Peyer's patch (tissue), 4 donors: ENCODE data around the gene OR10T2. TPM values are rescaled to one million over a fixed set of nuclear protein-coding genes. Genes with fewer than 3 reads are reported as not detected.
"Not testable (repeated sequence)": the region's sequence is repeated elsewhere in the genome, so short reads cannot be mapped to it uniquely, and the experiment has no call there.

Experiments used
- DNase-seq, 3 donors: peaks; one replicate each; pipeline ENCODE4 v3.0.0-alpha.2; 2017 to 2019
- H3K27ac ChIP-seq, 4 donors: fragments of 200-600 bp; sonication (generic); one replicate each; pipeline ENCODE4 v1.5.1; 2016 to 2019
- H3K27me3 ChIP-seq, 2 donors: fragments of 200-600 bp; sonication (generic); one replicate each; pipeline ENCODE4 v1.5.1; 2019
- H3K36me3 ChIP-seq, 3 donors: fragments of 200-600 bp; sonication (generic); one replicate each; pipeline ENCODE4 v1.5.1; 2016 to 2019
- H3K4me1 ChIP-seq, 4 donors: fragments of 200-600 bp; sonication (generic); one replicate each; pipeline ENCODE4 v1.5.1; 2016 to 2019
- H3K4me3 ChIP-seq, 4 donors: fragments of 200-600 bp; sonication (generic); 1 replicate in 3 of 4; 2 replicates in 1 of 4; pipeline ENCODE4 v1.5.1; 2016 to 2019; ENCODE audit warnings: mild to moderate bottlenecking in 1 of 4
- H3K9me3 ChIP-seq, 4 donors: fragments of 200-600 bp; sonication (generic); one replicate each; pipeline ENCODE4 v1.5.1; 2016 to 2019; ENCODE audit warnings: mild to moderate bottlenecking in 1 of 4
- POLR2A ChIP-seq, 2 donors: fragments of 450-650 bp; IDR thresholded peaks; one replicate each; pipeline ENCODE4 v1.5.1; 2017; ENCODE audit warnings: antibody characterized with exemption in 2 of 2, mild to moderate bottlenecking in 2 of 2, moderate library complexity in 2 of 2
- total RNA-seq, 4 donors: library from RNA; depleted of rRNA; stranded (reverse); fragments of >200 nt; gene quantifications; one replicate each; pipeline ENCODE4 v1.1.0, GENCODE V29; 2016
- TF ChIP-seq, protein P1 (sequence below), 6 experiments: fragments of 450-650 bp in 4 of 6; fragments of 200-600 bp in 2 of 6; sonication (generic) in 1 of 6; IDR thresholded peaks; one replicate each; pipeline ENCODE4 v1.5.1; 2017 to 2019; ENCODE audit warnings: antibody characterized with exemption in 6 of 6, mild to moderate bottlenecking in 3 of 6, moderate library complexity in 1 of 6

The OR10T2 gene
- total RNA-seq, 4 donors from 2014 or later, result not detected

DNA sequence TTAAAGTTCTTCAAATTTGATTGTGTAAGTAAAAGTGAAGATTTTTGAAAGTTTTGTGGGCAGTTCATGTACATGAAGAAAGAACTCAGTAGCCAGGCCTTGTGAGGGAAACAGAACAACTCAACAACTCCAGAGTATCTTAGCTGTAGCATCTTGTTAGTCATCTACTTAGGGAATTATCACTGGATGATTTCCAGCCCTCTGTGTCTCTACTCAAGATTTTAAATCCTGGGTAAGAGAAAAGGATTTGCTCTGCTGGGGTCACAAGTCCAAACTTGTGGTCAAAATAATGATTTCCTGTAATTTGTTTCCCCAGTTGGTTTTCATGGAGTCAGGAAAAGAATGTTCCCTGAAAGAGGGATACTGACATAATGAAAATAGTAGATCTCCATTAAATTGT lies 8.2 kb downstream of the OR10T2 start:
- no peak overlapping the region for H3K4me3 ChIP-seq
- no peaks in the 10 kb centered on the region for H3K27me3 ChIP-seq
- no peaks in the 10 kb centered on the region for H3K9me3 ChIP-seq
- no peak for DNase-seq
- no peaks in the 10 kb centered on the region for H3K36me3 ChIP-seq
- no peaks in the 10 kb centered on the region for H3K4me1 ChIP-seq
- H3K27ac ChIP-seq, result no peak overlapping the region
- TF ChIP-seq, protein P1, sequence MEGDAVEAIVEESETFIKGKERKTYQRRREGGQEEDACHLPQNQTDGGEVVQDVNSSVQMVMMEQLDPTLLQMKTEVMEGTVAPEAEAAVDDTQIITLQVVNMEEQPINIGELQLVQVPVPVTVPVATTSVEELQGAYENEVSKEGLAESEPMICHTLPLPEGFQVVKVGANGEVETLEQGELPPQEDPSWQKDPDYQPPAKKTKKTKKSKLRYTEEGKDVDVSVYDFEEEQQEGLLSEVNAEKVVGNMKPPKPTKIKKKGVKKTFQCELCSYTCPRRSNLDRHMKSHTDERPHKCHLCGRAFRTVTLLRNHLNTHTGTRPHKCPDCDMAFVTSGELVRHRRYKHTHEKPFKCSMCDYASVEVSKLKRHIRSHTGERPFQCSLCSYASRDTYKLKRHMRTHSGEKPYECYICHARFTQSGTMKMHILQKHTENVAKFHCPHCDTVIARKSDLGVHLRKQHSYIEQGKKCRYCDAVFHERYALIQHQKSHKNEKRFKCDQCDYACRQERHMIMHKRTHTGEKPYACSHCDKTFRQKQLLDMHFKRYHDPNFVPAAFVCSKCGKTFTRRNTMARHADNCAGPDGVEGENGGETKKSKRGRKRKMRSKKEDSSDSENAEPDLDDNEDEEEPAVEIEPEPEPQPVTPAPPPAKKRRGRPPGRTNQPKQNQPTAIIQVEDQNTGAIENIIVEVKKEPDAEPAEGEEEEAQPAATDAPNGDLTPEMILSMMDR (IDR thresholded peaks at IDR 0.05), result no peak
- no peak for TF ChIP-seq POLR2A (IDR thresholded peaks at IDR 0.05)

DNA sequence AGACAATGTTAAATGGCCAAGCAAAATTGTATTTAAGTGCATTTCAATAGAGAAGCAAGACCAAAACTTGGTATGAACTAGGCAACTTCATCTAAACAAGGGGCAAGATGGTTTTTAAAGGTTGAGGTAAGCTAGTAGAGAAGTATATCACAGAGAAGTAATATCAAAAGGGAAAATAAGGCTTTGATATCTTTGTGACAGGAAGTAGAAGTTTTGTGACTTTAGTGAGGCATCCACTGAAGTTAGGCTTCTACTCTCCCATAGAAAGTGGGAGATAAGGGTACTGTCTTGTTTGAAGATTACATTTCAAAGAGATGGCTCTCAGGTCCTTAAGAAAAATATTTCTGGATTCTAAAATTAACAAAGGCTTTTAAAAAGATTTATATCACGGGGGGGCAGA lies 8.9 kb downstream of the OR10T2 start:
- no peaks in the 10 kb centered on the region for H3K27me3 ChIP-seq
- H3K36me3 ChIP-seq, result no peaks in the 10 kb centered on the region
- no peak overlapping the region for H3K27ac ChIP-seq
- no peaks in the 10 kb centered on the region for H3K4me1 ChIP-seq
- H3K4me3 ChIP-seq, result no peak overlapping the region
- no peaks in the 10 kb centered on the region for H3K9me3 ChIP-seq
- no peak for DNase-seq
- TF ChIP-seq POLR2A (IDR thresholded peaks at IDR 0.05), result no peak
- TF ChIP-seq, protein P1 (IDR thresholded peaks at IDR 0.05), result no peak

DNA sequence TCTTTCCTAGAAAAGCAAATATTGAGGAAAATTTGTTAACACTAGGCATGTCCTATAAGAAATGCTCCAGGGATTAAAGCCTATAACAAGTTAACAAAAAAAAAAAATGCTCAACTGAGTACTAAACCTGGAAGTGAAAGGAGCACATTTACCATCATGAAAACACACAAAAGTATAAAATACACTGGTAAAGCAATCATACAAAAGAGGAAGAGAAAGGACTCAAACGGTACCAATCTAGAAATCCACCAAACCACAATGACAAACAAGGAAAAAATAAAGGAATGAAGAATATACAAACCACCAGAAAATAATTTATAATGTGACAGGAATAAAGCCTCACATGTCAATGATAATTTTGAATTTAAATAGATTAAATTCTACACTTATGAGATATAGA lies 24.4 kb downstream of the OR10T2 start:
- Histone ChIP-seq H3K4me3 (no peak overlapping the region), H3K27me3 (peaks cover 0 to 5% of the 10 kb centered on the region in 2 donors), H3K4me1 (no peaks in the 10 kb centered on the region), H3K9me3 (no peaks in the 10 kb centered on the region), H3K36me3 (no peaks in the 10 kb centered on the region), H3K27ac (no peak overlapping the region)
- DNase-seq, result no peak
- TF ChIP-seq, protein P1 (IDR thresholded peaks at IDR 0.05), result no peak
- TF ChIP-seq POLR2A (IDR thresholded peaks at IDR 0.05), result no peak

DNA sequence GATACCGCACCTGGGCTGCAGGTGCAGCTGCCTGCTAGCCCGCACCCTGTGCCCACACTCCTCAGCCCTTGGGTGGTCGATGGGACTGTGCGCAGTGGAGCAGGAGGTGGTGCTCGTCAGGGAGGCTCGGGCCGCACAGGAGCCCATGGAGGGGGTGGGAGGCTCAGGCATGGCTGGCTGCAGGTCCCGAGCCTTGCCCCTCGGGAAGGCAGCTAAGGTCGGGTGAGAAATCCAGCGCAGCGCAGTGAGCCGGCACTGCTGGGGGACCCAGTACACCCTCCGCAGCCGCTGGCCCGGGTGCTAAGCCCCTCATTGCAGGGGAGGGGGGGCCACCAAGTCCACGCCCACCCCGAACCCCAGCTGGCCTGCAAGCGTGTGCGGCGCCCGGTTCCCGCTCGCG lies 25.2 kb downstream of the OR10T2 start:
- not testable (repeated sequence) for DNase-seq, H3K4me3 ChIP-seq

DNA sequence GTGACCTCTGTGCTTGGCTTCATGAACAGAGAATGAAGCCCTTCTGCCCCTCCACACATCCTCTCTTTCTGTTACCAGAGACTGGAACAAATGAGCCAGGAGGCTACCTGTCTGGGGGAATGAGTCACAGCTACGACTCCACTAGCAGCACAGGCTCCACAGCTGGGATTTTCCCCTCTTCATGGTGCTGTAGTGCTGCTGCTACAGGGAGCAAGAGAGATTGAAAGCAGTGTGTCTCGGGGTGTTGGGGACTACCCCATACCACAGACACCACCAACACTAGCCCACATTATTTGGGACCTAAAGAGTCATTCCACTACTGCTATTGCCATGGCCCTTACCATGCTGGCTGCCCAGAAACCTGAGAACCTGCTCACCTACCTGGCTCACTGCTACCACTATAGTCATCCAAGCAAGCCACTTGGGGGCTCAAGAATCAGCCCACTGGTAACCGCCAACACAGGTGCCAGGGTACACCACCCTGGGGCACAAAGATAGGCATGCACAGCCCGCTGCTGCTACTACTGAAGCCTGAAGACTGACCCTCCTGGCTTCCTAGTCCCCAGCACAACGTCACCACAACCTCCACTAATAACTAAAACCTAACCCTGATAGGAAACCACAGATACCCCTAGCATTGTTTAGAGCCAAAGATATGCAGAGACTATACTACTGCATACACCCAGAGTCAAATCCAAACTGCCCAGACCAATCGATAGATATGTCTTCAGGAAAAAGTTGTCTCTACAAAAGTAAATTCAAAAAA lies 27.9 kb downstream of the OR10T2 start:
- no peak for DNase-seq
- TF ChIP-seq, protein P1 (IDR thresholded peaks at IDR 0.05), result no peak
- no peak for TF ChIP-seq POLR2A (IDR thresholded peaks at IDR 0.05)
- H3K9me3 ChIP-seq, result no peaks in the 10 kb centered on the region

More for the DNA sequence above, 25.2 kb downstream of the OR10T2 start:
- not testable (repeated sequence) for H3K27ac ChIP-seq, H3K27me3 ChIP-seq, H3K9me3 ChIP-seq, H3K4me1 ChIP-seq, H3K36me3 ChIP-seq

DNA sequence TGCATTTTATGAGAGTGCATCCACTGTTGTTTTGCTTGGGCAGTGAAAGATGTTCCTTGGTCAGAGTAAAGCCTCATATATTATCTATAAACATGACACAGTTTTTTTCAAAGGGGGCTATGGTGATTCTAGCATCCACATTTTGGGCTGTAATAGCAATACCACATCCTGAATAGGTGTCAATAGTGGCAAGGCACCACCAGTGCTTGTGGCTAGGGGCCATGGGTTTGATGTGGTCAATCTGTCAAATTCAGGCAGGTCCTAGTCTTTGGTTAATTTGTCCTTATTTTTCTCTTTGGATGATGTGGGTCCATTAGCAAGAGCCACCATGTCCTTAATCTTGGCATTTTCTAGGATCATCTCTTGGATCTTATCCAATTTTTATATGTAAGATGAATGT lies 32.5 kb downstream of the OR10T2 start:
- peaks cover 0 to 5% of the 10 kb centered on the region in 2 donors for H3K27me3 ChIP-seq
- H3K27ac ChIP-seq, result no peak overlapping the region
- no peaks in the 10 kb centered on the region for H3K36me3 ChIP-seq
- H3K4me3 ChIP-seq, result no peak overlapping the region
- H3K9me3 ChIP-seq, result no peaks in the 10 kb centered on the region
- no peak for DNase-seq
- TF ChIP-seq POLR2A (IDR thresholded peaks at IDR 0.05), result no peak
- TF ChIP-seq, protein P1 (IDR thresholded peaks at IDR 0.05), result no peak
- no peaks in the 10 kb centered on the region for H3K4me1 ChIP-seq

More for the DNA sequence above, 27.9 kb downstream of the OR10T2 start:
- no peaks in the 10 kb centered on the region for H3K36me3 ChIP-seq
- no peak overlapping the region for H3K27ac ChIP-seq
- peaks cover 0 to 5% of the 10 kb centered on the region in 2 donors for H3K27me3 ChIP-seq
- H3K4me3 ChIP-seq, result no peak overlapping the region
- no peaks in the 10 kb centered on the region for H3K4me1 ChIP-seq
